HL-60 (cell line): ENCODE data around the gene DLL3.

Source experiments
- GABPA ChIP-seq: IDR thresholded peaks from 2 replicates; pipeline ENCODE4 v1.6.1; 2012; ENCODE audit warnings: low read depth
- POLR2AphosphoS5 ChIP-seq: IDR thresholded peaks from 2 replicates; pipeline ENCODE4 v1.6.1; 2012; ENCODE audit warnings: low read depth
- TF ChIP-seq, protein P1 (sequence below): IDR thresholded peaks from one replicate; pipeline ENCODE4 v1.5.1; 2011; ENCODE audit warnings: low read length, control low read depth, inconsistent platforms; ENCODE audit not compliant: insufficient read depth
- TF ChIP-seq, protein P2 (sequence below): IDR thresholded peaks from 2 replicates; pipeline ENCODE4 v1.6.1; 2012; ENCODE audit warnings: low read depth; ENCODE audit not compliant: insufficient replicate concordance

DNA sequence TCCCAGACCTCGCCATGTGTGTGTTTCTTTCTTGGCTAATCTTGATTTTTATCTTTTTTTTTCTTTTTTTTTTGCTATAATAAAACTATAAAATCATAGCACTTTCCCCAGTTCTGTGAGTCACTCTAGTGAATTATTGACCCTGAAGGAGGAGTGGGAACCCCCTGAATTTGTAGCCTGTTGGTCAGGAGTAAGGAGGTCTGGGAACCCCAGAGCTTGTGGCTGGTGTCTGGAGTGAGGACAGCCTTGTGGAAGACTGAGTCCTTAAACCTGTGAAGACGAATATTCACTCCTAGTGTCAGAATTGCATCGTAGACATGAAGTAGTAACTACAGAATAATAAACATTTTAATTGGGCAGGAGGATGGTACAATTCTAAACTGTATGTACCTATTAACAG is 26.5 kb downstream of the DLL3 start:
- TF ChIP-seq, protein P1, sequence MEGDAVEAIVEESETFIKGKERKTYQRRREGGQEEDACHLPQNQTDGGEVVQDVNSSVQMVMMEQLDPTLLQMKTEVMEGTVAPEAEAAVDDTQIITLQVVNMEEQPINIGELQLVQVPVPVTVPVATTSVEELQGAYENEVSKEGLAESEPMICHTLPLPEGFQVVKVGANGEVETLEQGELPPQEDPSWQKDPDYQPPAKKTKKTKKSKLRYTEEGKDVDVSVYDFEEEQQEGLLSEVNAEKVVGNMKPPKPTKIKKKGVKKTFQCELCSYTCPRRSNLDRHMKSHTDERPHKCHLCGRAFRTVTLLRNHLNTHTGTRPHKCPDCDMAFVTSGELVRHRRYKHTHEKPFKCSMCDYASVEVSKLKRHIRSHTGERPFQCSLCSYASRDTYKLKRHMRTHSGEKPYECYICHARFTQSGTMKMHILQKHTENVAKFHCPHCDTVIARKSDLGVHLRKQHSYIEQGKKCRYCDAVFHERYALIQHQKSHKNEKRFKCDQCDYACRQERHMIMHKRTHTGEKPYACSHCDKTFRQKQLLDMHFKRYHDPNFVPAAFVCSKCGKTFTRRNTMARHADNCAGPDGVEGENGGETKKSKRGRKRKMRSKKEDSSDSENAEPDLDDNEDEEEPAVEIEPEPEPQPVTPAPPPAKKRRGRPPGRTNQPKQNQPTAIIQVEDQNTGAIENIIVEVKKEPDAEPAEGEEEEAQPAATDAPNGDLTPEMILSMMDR = no peak
- TF ChIP-seq POLR2AphosphoS5 (no peak), GABPA (no peak)
- TF ChIP-seq, protein P2, sequence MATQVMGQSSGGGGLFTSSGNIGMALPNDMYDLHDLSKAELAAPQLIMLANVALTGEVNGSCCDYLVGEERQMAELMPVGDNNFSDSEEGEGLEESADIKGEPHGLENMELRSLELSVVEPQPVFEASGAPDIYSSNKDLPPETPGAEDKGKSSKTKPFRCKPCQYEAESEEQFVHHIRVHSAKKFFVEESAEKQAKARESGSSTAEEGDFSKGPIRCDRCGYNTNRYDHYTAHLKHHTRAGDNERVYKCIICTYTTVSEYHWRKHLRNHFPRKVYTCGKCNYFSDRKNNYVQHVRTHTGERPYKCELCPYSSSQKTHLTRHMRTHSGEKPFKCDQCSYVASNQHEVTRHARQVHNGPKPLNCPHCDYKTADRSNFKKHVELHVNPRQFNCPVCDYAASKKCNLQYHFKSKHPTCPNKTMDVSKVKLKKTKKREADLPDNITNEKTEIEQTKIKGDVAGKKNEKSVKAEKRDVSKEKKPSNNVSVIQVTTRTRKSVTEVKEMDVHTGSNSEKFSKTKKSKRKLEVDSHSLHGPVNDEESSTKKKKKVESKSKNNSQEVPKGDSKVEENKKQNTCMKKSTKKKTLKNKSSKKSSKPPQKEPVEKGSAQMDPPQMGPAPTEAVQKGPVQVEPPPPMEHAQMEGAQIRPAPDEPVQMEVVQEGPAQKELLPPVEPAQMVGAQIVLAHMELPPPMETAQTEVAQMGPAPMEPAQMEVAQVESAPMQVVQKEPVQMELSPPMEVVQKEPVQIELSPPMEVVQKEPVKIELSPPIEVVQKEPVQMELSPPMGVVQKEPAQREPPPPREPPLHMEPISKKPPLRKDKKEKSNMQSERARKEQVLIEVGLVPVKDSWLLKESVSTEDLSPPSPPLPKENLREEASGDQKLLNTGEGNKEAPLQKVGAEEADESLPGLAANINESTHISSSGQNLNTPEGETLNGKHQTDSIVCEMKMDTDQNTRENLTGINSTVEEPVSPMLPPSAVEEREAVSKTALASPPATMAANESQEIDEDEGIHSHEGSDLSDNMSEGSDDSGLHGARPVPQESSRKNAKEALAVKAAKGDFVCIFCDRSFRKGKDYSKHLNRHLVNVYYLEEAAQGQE = no peak
